Measurements from ENCODE around the gene UMODL1. TPM values are rescaled to one million over a fixed set of nuclear protein-coding genes. Genes with fewer than 3 reads are reported as not detected.

UMODL1 gene
- total RNA-seq, 1 experiment from 2014 or later: not detected

GRCh38 chr21:42175110-42175710 lies 104.1 kb downstream of the UMODL1 start:
- Histone ChIP-seq H2AFZ (ENCODE audit: low read length) (no peak overlapping the region), H3K27ac (ENCODE audit: insufficient read length, low read depth, low read length) (no peak overlapping the region), H3K4ac (ENCODE audit: low read depth, low read length) (no peak overlapping the region), H4K5ac (ENCODE audit: insufficient read length, low read depth, low read length) (no peak overlapping the region), H3K14ac (ENCODE audit: insufficient read depth, low read length) (no peak overlapping the region), H3K18ac (ENCODE audit: insufficient read length, low read depth, low read length) (no peak overlapping the region), H3K79me1 (ENCODE audit: insufficient read depth, low read depth, low read length, poor library complexity, severe bottlenecking) (no peaks in the 10 kb centered on the region), H4K20me1 (ENCODE audit: control insufficient read depth, insufficient read depth, insufficient read length) (no peaks in the 10 kb centered on the region), H3K23me2 (ENCODE audit: insufficient read length, low read depth, low read length, poor library complexity, severe bottlenecking) (no peaks in the 10 kb centered on the region), H3K56ac (ENCODE audit: insufficient read length, low read depth, low read length) (no peak overlapping the region), H2AK5ac (ENCODE audit: insufficient read length, low read length) (no peak overlapping the region), H3K79me2 (ENCODE audit: insufficient read depth, low read length) (no peaks in the 10 kb centered on the region), H4K91ac (ENCODE audit: insufficient read length, low read depth, low read length) (no peak overlapping the region), H3K9ac (ENCODE audit: extremely low read depth, insufficient read length, low read length) (no peak overlapping the region), H2BK15ac (ENCODE audit: low read depth, low read length) (no peak overlapping the region), H2BK120ac (ENCODE audit: low read depth, low read length, poor library complexity, severe bottlenecking) (no peak overlapping the region), H2BK20ac (ENCODE audit: low read depth, low read length, poor library complexity, severe bottlenecking) (no peak overlapping the region), H3K4me1 (ENCODE audit: insufficient read depth, low read length) (no peaks in the 10 kb centered on the region), H4K8ac (replicated peaks; ENCODE audit: insufficient read length, low read depth, low read length) (no peak overlapping the region), H3K27me3 (ENCODE audit: insufficient read depth, low read length) (no peaks in the 10 kb centered on the region), H3K4me2 (ENCODE audit: insufficient read depth, insufficient read length, low read length) (no peak overlapping the region), H3T11ph (ENCODE audit: low read length) (no peak overlapping the region), H2BK12ac (ENCODE audit: insufficient read length, low read depth, low read length) (no peak overlapping the region), H3K9me3 (ENCODE audit: control insufficient read depth, low read depth, low read length) (no peaks in the 10 kb centered on the region), H2BK5ac (ENCODE audit: insufficient read length, low read length) (no peak overlapping the region), H3K23ac (ENCODE audit: insufficient read length, low read depth, low read length) (no peak overlapping the region)
- DNase-seq: no peak
- H3K27ac Mint-ChIP-seq: no peak overlapping the region
- peaks cover 4% of the 10 kb centered on the region in 2 experiments; a peak in 3 of 4 replicates for H3K4me1 Mint-ChIP-seq
- H3K36me3 Mint-ChIP-seq (ENCODE audit: insufficient read depth in 1 of 3, low read depth in 3 of 3): no peaks in the 10 kb centered on the region
- H3K4me3 Mint-ChIP-seq: no peak overlapping the region
- no CpG with 5 or more reads among the region's 6 CpGs for WGBS (ENCODE audit: extremely low coverage, insufficient read length, low lambda C conversion rate)
- H3K9me3 Mint-ChIP-seq: peaks cover 0 to 2% of the 10 kb centered on the region in 2 experiments; a peak in 1 of 5 replicates
- H3K27me3 Mint-ChIP-seq (ENCODE audit: low read depth): peaks cover 12% of the 10 kb centered on the region
- no peak for TF ChIP-seq CTCF (conservative IDR thresholded peaks at IDR 0.05)
